AG09319 (cell line): ENCODE results near the gene ARID4B.

Experiments used
- DNase-seq: peaks from one replicate; pipeline ENCODE4 v3.0.0-alpha.2; 2010; ENCODE audit warnings: low read depth; ENCODE audit errors: extremely low read depth
- TF ChIP-seq, protein P1 (sequence below): IDR thresholded peaks from 2 replicates; pipeline ENCODE4 v1.5.1; 2011; ENCODE audit warnings: low read depth, mild to moderate bottlenecking, inconsistent platforms, low read length, moderate library complexity

Gene ARID4B

DNA sequence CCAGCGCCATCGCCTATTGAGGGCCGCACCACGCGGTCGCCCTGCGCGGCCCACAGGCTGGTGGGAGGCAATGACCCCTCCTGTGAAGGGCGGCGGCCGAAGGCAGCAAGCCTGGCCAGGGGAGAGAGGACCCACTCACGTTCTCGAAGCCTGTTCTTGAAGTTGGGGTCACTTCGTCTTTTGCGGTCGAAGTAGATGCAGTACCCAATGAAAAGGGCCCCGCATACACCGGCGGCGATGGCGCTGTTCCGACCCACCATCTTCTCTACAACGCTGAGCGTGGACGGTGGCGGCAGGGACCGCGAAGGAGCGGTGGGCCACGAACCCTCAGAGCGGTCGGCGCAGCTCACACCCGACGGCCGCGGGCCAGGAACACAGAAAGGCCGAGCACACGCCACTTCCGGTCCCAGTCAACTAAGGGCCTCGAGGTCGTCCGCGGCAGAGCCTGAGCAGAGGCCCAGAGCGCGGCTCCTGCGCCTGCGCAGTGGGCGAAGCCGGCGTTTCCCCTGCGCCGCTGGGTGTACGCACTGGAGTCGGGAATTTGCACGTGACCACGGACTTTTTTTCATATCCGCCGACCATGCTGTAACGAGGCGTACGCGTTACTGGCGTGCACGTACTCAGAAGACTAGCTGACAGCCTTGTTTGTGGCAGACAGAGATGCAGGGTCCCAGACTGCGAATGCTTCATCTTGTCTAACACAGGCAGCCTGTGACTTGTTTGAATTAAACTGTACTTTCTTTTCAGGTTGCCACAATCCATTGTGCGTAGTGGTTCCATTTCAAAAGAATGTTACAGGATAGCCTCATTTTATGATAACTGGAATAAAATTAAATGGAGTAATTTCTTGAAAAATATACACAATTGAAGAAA is 199.3 kb downstream of the ARID4B start, which contains the start of gene TOMM20:
Gene TOMM20 (minus strand): TSS at position 382 of the 873 bp plus-strand sequence. CDS start 122 bp downstream, at position 260.
- peak; percentile 96 for DNase-seq
- TF ChIP-seq, protein P1, sequence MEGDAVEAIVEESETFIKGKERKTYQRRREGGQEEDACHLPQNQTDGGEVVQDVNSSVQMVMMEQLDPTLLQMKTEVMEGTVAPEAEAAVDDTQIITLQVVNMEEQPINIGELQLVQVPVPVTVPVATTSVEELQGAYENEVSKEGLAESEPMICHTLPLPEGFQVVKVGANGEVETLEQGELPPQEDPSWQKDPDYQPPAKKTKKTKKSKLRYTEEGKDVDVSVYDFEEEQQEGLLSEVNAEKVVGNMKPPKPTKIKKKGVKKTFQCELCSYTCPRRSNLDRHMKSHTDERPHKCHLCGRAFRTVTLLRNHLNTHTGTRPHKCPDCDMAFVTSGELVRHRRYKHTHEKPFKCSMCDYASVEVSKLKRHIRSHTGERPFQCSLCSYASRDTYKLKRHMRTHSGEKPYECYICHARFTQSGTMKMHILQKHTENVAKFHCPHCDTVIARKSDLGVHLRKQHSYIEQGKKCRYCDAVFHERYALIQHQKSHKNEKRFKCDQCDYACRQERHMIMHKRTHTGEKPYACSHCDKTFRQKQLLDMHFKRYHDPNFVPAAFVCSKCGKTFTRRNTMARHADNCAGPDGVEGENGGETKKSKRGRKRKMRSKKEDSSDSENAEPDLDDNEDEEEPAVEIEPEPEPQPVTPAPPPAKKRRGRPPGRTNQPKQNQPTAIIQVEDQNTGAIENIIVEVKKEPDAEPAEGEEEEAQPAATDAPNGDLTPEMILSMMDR, result no peak; the same call in 1 of the 2 replicates

DNA sequence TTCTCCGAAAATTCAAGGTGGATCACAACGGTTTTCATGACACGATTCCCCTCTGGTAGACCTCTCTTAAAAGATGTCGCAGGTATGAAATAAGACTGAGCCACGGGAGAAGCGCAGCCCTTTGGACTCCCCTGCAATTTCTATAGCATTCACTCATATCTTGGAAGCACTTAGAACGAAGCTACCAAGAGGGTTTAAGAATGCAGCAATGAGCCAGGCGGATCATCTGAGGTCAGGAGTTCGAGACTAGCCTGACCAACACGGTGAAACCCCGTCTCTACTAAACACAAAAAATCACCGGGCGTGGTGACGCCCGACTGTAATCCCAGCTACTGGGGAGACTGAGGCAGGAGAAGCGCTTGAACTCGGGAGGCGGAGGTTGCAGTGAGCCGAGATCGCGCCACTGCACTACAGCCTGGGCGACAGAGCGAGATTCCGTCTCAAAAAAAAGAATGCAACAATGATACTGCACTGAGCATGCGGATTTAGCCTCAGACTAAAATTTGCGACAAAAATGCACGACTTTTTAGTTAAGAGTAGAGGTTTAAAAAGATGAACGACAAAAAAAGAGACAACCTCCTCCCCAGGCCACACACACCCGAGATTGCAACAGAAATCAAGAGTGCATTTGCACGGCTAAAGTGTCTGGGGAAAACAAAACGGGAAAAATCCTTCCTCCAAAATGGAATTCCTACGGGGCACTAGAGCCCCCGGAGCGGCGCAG is 200.1 kb downstream of the ARID4B start:
- TF ChIP-seq, protein P1, result no peak
- no peak for DNase-seq

DNA sequence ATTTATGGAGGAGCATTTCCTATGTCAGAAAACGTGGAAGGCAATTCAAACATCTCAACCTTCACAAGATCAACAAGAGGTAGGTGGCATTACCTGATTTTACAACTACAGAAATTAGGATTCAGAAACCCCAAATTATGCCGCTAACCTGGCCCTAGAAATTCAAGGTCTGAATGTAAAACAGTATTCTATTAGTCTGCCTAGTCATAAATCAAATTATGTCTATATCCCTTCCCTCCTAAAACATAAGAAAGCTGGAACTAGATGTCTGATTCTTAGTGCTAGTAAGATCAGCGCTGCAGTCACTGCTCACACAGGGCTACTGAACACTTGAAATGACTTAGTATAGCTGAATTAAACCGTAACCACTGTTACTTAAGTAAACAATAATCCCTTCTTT is 200.8 kb downstream of the ARID4B start:
- TF ChIP-seq, protein P1, result no peak
- no peak for DNase-seq

DNA sequence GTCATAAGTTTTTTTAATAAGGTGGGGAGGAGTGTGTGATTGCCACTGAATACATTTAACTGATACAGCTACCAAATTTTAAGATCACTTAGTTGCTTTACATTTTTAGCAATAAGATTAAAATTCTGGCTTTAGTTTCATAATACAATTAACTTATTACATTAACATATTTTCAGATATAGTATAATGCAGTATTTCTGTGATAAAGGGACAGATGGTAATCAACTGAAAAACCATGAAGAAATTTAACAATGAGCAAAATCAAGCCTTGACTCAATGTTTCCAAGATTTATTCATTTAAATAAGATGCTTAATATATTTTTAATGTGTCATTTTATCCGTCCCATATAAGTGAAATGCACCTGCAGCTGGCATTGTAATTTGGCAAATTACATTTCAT is 203.3 kb downstream of the ARID4B start:
- TF ChIP-seq, protein P1, result no peak
- no peak for DNase-seq

DNA sequence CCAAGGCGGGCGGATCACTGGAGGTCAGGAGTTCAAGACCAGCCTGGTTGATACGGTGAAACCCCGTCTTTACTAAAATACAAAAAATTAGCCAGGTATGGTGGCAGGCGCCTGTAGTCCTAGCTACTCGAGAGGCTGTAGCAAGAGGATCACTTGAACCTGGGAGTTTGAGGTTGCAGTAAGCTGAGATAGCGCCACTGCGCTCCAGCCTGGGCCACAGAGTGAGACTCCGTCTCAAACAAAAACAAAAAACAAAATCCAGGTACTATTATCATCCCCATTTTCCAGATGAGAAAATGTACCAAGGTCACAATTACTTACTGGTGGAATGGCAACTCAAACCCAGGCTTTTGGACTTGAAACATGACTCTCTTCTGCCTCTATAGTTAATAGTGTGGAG is 203.9 kb downstream of the ARID4B start:
- TF ChIP-seq, protein P1, result no peak
- no peak for DNase-seq

DNA sequence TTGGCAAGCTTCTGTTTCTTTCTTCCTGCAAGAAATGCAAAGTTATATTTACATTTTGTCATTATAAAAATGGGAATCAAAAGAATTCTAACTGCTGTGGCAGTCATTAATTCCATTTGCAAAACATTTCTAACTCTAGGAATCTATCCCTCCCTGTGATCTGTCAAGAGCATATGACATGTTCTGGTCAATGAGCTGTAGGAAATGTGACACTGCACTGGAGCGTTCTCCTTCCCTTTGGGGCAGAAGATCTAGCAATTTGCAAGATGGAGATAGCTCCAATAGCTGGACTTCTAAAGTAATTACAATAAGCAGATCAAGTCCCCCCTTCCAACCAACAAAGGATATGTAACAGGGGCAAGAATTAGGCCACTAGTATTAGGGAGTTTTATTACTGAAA is 205.6 kb downstream of the ARID4B start:
- TF ChIP-seq, protein P1, result no peak
- no peak for DNase-seq
